GDM1 (cell line): ENCODE data around the gene IFNL3.
"Not testable (repeated sequence)": the region's sequence is repeated elsewhere in the genome, so short reads cannot be mapped to it uniquely, and the experiment has no call there.

Experiments
- DNase-seq: peaks from one replicate; lab custom pipeline; 2025; lab: John Stamatoyannopoulos, UW

IFNL3 gene

DNA sequence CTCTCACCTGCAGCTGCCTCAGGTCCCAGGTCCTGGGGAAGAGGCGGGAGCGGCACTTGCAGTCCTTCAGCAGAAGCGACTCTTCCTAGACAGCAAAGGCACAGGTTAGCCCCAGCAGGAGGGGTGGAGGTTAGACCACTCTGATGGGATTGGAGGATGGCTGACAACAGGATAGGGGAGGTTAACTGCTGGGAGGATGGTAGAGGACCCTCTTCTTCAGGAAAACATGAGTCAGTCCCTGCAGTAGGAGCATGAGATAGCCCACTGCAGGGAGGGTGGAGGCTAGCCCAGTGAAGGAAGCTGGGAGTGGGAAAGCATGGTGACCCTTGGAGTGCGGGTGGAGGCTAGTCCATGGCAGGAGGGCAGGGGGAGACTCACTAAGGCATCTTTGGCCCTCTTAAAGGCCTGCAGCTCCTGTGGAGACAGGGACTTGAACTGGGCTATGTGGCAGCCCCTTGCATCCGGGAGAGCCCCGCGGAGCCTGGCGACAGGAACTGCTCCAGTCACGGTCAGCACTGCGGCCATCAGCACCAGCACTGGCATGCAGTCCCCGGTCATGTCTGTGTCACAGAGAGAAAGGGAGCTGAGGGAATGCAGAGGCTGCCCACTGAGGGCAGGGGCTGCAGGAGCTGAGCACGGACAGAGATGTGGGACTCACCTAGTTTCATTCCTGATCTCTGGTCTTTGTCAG, at the start of gene IFNL3:
TSS of gene IFNL3 (minus strand) at position 597 of the 691 bp plus-strand sequence. CDS start at position 558, 39 bp downstream.
- DNase-seq = not testable (repeated sequence)

DNA sequence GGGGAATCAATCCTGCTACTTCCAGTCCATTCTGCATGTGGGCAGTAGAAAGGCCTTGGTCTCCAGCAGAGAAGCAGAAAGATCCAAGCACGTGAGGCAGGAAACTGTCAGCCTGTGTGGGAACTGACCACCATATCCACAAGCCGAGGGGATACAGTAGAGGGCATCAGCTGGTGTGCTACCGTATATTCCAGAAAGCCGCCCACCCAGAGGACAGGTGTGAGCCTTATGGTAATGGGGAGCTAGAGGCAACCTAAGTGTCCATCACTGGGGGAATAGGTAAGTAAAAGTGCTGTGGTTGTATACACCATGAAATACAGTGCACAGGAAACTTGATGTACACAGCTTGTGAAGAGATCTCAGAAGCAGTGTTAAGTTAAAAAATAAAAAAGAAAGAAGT, 48.6 kb upstream of the IFNL3 start:
- no peak for DNase-seq

DNA sequence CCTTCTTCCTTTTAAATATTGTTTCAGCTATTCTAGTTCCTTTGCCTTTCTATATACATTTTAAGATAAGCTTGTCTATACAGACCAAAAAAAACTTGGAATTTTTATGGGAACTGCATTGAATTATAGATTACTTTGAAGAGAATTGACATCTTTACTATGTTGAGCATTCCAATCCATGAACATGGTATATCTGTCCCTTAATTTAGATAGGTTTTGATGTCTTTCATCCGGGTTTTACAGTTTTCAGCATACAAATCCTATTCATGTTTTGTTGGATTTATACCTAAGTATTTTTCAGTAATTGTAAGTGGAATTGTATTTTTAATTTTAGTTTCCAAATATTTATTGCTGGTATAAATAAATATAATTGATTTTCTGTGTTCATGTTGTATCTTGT, 39.2 kb upstream of the IFNL3 start:
- DNase-seq = no peak

DNA sequence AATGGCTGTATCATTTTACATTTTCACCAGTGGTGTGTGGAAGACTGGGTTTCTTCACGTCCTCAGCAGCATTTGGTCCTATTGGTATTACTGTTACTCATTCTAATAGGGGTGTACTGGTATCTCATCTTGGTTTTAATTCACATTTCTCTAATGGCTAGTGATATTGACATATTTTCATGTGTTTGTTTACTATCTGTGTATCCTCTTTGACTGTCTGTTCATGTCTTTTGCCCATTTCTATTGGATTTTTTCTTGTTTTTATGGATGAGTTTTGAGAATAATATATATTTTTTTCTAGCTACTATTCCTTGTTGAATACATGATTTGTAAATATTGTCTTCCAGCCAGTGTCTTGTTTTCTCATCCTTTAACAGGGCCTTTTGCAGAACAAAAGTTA, 37.2 kb upstream of the IFNL3 start:
- no peak for DNase-seq

DNA sequence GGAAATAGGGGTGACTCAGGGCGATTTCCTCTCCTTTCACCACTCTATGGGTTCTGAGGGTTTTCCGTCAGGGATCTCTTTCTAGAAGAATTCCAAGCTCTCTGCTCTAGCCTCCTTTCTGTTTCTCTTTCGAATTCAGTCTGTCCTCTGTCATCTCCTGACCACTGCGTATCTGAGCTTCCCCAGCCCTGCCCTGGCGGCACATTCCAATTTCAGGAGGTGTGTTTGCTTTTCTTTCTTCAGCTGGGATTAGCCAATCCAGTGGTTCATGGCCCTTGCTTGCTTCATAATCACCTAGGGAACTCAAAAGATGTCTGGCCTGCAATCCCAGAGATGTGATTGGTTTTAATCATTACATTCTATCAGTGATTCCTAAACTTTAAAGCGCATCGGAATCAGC, 32.8 kb upstream of the IFNL3 start:
- no peak for DNase-seq

DNA sequence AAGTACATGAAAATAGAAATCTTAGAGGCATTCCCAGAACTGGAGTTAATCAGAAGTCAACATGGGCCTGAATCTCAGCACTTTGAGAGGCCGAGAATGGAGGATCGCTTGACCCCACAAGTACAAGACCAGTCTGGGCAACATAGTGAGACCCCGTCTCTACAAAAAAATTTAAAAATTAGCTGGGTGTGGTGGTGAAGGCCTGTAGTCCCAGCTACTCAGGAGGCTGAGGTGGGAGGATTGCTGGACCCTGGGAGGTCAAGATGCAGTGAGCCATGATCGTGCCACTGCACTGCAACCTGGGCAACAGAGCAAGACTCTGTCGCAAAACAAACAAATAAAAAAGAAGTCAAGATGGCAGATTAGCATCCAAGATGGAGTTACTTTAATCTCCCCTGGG, 31.9 kb upstream of the IFNL3 start:
- DNase-seq = no peak

DNA sequence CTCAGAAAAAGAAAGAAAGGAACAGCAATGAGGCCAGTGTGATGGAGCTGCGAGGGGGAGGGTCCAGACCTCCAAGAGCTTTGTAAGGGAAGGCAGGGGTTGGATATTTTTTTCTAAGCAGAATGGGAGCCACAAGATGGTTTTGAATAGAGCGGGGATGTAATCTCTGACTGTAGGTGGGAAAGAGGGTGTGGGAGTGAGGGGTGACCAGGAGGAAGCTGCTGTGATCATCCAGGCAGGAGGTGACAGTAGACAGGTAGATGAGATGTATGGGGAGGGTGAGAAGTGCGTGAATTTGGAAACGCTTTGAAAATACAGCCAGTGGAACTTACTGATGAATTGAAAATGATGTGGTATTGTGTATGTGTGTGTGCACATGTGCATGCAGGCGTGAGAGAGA, 30.8 kb upstream of the IFNL3 start:
- no peak for DNase-seq

DNA sequence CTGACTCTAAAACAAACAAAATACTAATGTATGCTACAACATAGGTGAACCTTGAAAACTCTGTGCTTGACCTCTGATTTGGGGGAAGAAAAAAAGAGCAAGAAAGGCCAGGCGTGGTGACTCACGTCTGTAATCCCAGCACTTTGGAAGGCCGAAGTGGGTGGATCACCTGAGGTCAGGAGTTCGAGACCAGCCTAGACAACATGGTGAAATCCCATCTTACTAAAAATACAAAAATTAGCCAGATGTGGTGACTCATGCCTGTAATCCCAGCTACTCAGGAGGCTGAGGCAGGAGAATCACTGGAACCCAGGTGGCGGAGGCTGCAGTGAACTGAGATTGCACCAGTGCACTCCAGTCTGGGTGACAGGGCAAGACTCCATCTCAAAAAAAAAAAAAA, 29.1 kb upstream of the IFNL3 start:
- not testable (repeated sequence) for DNase-seq

DNA sequence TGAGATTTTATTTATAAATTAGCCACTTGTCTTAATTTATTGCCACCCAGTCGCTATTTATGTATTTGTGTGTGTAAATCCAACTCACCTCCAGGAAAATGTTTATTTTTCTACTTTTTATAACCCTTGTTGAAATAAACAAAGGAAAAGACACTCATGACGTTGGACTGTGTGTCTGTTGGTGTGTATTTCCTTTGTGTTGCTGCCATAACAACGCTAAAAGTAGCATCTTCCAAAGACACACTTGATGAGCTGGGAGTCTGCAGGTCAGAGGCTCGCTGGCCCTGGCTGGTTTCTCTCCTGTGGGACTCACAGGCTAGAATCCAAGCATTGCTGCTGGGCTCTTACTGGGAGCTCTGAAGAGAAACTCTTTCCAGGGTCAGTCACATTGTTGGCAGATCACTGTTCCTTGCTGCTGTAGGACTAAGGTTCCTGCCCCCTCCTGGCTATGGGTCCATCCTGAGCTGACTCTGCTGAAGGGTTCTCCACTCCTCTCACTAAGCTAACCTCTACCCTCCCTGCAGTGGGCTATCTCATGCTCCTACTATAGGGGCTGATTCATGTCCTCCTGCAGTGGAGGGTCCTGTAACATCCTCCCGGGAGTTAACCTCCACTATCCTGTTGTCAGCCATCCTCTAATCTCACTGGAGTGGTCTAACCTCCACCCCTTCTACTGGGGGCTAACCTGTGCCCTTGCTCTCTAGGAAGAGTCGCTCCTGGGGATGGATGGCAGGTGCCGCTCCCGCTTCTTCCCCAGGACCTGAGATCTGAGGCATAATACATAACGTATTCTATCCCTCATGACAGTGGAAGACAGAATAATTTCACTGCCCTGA, 25.4 kb upstream of the IFNL3 start:
- DNase-seq = no peak

DNA sequence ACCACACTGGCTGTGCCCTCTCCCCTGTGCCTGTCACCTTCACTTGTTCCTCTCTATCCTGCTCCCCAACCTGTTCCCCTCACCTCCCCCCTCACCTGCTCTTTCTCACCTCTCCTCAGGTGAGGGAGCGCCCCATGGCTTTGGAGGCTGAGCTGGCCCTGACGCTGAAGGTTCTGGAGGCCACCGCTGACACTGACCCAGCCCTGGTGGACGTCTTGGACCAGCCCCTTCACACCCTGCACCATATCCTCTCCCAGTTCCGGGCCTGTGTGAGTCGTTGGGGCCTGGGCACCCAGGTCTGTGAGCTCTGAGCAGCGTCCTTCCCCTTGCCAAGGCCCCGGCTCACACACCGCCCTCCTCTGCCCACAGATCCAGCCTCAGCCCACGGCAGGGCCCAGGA, 24.6 kb upstream of the IFNL3 start:
- not testable (repeated sequence) for DNase-seq

DNA sequence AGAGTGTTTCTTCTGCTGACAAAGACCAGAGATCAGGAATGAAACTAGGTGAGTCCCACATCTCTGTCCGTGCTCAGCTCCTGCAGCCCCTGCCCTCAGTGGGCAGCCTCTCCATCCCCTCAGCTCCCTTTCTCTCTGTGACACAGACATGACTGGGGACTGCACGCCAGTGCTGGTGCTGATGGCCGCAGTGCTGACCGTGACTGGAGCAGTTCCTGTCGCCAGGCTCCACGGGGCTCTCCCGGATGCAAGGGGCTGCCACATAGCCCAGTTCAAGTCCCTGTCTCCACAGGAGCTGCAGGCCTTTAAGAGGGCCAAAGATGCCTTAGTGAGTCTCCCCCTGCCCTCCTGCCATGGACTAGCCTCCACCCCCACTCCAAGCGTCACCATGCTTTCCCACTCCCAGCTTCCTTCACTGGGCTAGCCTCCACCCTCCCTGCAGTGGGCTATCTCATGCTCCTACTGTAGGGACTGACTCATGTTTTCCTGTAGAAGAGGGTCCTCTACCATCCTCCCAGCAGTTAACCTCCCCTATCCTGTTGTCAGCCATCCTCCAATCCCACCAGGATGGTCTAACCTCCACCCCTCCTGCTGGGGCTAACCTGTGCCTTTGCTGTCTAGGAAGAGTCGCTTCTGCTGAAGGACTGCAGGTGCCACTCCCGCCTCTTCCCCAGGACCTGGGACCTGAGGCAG, 23.9 kb upstream of the IFNL3 start:
- not testable (repeated sequence) for DNase-seq

DNA sequence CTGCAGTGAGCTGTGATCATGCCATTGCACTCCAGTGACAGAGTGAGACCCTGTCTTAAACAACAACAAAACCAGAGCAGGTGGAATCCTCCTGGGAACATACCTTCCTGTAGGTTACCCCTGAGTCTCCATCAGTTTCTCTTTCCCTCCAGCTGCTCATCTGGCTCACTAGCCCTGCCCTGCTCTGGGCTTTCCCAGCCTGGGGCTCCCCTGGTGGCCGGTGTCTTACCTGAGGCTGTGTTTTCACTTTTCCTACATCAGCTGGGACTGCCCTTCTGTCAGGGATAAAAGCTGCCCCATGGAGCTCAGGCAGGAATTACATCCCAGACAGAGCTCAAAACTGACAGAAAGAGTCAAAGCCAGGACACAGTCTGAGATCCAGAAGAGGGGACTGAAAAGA, 23.3 kb upstream of the IFNL3 start, which contains the start of gene IFNL2:
TSS of gene IFNL2 (plus strand) at position 312 of the 400 bp plus-strand sequence. CDS start 173 bp downstream, outside the sequence.
- DNase-seq = not testable (repeated sequence)

DNA sequence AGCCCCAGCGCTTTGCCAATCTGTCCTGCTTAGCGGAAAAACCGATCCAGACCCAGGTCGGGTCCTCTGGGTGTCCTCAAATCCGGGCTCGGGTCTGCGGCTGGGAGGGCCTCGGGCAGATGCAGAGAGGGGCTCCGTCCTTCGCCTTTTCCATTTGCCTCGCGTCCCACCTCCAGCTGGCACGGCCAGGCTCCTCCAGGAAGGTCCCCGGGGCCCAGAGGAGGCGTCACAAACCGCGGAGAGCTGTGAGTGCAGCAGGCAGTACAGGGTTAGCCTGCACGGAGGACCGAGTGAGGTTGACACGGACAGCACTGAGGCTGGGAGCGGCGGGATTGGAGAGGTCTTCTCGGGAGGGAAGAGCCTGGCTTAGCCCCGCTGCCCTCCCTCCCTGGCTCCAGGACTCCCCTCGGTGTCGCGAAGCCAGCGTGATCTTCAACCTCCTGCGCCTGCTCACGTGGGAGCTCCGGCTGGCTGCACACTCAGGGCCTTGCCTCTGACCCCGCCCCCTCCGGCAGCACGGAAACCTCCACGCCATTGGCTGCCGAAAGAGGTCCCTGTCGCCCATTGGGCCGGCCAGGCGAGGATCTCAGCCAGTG, 20.6 kb upstream of the IFNL3 start:
- no peak for DNase-seq

DNA sequence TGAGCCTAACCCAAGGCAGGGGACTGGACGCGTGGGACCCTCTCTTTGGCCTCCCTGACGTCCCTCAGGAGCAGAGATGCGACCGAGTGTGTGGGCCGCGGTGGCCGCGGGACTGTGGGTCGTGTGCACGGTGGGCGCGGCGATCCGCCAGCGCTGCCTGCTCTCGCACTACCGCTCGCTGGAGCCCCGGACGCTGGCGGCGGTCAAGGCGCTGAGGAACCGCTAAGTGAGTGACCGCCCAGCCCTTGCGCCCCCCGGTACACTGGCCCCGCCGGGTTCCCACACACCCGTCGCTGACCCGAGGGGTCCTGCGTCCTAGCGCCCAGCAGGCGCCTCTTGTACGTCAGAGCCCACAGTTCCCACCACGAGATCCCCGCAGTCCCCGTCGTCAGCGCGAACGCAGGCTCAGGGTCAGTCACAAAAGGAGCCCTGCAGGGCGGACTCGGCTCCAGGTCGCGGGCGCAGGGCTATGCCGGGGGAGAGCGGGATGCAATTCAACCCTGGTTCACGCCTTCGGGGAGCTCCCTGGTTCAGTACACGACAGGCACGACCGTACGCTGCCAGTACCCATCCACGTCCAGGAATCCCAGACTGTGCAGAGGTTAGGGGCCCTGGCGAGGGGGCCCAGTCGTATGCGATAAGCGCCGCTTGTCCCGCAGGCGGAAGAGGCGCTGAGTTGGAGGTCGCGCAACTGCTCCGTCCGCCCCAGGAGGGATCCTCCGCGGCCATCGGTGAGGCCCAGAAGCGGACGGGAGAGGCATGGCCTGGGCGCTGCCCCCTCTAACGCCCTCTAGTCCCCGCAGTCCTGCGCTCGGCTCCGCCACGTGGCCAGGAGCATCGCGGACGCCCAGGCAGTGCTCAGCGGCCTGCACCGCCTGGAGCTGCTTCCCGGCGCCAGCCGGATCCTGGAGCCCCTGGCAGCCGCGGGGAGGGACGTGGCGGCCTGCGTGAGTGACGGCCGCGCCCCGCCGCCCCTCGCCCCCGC, 19.8 kb upstream of the IFNL3 start:
- no peak for DNase-seq

DNA sequence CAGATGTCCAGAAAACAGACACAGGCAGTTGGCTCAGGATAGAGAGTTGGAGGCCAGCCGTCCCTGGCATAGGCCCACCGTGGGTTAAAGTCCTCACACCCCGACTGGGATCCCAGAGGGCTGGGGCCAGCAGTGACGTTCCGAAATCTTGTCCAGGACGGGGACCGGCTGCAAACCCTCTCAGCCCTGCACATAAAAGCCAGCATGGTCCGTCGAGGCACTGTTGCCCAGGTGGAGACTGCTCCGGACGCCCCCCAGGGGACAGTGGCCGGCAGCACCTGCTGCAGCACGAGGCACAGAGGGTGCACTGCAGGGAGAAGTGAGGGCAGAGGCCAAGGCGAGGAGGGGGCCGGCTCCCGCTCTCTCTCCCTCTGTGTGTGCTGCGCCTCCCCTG, 19.1 kb upstream of the IFNL3 start:
- DNase-seq = no peak

DNA sequence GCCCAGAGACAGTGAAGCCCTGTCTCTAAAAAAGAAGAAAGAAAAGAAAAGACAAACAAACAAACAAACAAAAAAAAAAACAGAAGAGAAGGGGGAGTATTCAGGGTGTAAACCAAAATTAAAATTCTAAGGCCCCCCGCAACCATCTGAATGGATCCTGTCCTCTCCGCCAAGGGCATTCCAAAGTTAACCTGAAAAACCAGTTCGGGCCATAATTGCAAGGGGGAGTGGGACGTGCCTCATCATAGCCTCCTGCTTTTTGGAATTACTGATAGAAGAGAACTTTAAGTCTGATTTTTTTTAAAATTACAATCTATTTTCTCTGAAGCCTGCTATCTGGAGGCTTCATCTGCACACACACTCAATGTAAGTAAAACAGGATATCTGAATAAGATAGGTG, 17.7 kb upstream of the IFNL3 start:
- DNase-seq = no peak

DNA sequence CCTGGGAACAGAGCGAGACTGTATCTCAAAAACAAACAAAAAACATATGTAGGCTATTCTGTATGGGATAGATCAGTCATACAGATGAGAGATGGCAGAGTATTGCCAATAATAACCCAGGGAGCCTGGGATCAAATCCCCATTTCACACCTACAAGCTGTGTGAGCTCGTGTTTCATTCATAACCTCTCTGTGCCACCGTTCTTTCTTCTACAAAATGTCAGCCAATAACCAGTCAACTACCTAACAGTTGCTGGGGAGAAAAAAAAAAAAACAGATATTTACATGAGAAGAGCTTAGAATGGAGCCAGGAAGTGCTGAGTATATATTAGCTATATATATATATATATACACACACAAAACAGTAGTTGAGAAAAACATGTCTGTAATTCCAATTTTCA, 16.9 kb upstream of the IFNL3 start:
- DNase-seq = no peak

DNA sequence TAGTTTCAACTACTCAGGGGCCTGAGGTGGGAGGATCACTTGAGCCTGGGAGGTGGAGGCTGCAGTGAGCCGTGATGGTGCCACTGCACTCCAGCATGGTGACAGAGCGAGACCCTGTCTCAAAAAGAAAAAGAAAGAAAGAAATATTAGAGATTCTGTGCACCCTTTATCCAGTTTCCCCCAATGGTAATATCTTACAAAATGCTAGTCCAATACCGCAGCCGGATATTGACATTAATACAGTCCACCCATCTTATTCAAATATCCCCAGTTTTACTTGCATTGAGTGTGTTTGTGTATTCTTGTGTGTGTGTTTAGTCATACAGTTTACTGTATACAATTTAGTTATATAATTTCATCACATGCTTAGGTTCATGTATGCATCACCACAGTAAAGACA, 12.4 kb upstream of the IFNL3 start:
- DNase-seq = no peak

DNA sequence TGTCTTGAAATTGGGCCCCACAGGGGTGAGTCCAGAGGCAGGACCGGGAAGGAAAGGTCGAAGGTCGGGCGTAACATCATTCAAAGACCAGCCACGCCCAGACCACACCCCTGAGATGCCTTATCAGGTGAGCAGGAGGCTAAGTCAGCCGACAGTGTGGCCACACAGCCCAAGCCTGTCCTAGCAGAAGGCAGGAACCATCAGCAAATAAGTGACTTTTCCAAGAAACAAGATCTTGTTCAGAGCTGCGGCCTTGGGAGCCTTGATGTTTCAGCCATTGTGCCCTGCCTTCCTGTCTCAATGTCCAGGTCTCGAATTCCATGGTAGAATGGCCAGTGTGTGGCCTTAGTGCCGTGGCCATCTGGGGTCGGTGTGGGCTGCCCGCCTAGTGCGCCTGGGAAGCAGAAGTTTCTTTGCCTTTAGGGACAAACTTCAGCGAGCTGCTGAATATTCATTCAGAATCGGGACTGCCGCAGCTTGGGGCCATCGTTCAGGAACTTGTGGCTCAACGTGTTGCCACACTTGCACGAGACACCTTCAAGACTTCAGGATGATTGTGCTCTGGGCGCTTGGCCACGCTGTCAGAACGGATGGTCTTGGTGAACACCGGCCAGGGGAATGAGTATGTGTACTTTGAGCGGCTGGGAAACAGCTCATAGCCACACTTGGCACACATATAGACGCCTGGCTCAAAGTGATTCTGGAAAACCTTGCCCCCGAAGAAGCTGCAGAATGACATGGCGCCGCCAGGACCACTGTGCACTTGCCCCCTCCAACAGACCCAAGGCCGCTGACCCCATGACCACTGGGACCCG, 9.9 kb upstream of the IFNL3 start:
- no peak for DNase-seq
